Measurements from ENCODE around the gene ZNF175. TPM values are rescaled to one million over a fixed set of nuclear protein-coding genes. Genes with fewer than 3 reads are reported as not detected.

Gene ZNF175
- total and polyA plus RNA-seq, 10 of the 15 experiments (the other 5 are each of a cell fraction or from before 2014, with no cell fraction given) = 1.5 to 12.0 (median 4.1) TPM

DNA sequence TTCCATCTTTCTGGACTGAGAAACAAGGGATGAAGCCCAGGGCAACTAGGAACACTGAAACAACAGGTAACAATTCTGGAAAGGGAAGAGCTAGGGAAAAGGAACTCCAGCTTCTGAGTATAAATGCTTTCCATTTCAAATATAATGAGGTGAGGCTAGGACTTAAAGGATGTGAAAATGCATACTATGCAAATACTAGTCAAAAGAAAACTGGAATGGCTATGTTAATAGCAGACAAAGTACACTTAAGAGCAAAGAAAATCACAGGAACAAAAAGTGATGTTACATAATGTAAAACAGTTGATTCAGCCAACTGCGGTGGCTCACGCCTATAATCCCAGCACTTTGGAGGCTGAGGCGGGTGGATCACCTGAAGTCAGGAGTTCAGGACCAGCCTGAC lies 69.3 kb downstream of the ZNF175 start:
- ChIA-PET RAD21 (ENCODE audit: unreplicated experiment) (interaction anchor here (0.6 kb wide), 1 partner anchor 16 kb away, joined by 3 read pairs; no protein-coding TSS in a partner anchor), SMC1A (ENCODE audit: uncharacterized antibody, unreplicated experiment) (no interaction called here), CTCF (interaction anchor here (0.7 to 1.3 kb wide), 5 partner anchors 9 to 21 kb away, joined by 3 to 5 read pairs (median 4); partner anchors contain the start of gene SIGLEC5), POLR2A (no interaction called here)
- Histone ChIP-seq H3K4me2 (ENCODE audit: control insufficient read depth, insufficient read depth) (no peak overlapping the region), H3K4me3 (no peak overlapping the region), H3K9ac (ENCODE audit: control insufficient read depth, insufficient read depth, low read length) (no peak overlapping the region), H3K36me3 (ENCODE audit: control insufficient read depth in 2 of 2, insufficient read depth in 2 of 2, low read length in 1 of 2) (no peaks in the 10 kb centered on the region), H4K20me1 (ENCODE audit: control insufficient read depth, insufficient read depth) (no peaks in the 10 kb centered on the region), H3K79me2 (ENCODE audit: control insufficient read depth, insufficient read depth, low read length) (no peaks in the 10 kb centered on the region), H3K27ac (ENCODE audit: control insufficient read depth, insufficient read depth) (no peak overlapping the region), H3K4me1 (ENCODE audit: control insufficient read depth, insufficient read depth, low read length) (peaks cover 11% of the 10 kb centered on the region), H3K27me3 (replicated peaks in 1 of 2; ENCODE audit: control insufficient read depth in 2 of 2, insufficient read depth in 2 of 2, low read length in 1 of 2) (no peaks in the 10 kb centered on the region), H2AFZ (ENCODE audit: control insufficient read depth, low read depth, low read length) (no peak overlapping the region), H3K9me3 (replicated peaks; ENCODE audit: control insufficient read depth, insufficient read depth, low read length) (no peaks in the 10 kb centered on the region; the same call in 2 of the 3 replicates)
- intact Hi-C loops (cut with micrococcal nuclease; ENCODE audit: unreplicated experiment) = no loop called here
- in situ Hi-C loops (cut with MboI) = no loop called here
- FAIRE-seq (no peak), ATAC-seq (no peak), DNase-seq (ENCODE audit: low read depth, low spot score) (no peak)
- 87% methylated on average over 3 of the region's 3 CpGs for WGBS (ENCODE audit: insufficient coverage, insufficient replicate concordance, low lambda C conversion rate, missing lambda C conversion rate)
- no TSS peak for BruUV-seq (replicated peaks)
- TF ChIP-seq CBX5 (IDR thresholded peaks at IDR 0.05; ENCODE audit: low read depth) = no peak
- TF ChIP-seq NR2C2 (IDR thresholded peaks at IDR 0.05; ENCODE audit: borderline replicate concordance, control insufficient read depth, insufficient read length, low read depth) = no peak
- no peak for TF ChIP-seq WRNIP1 (IDR thresholded peaks at IDR 0.05; ENCODE audit: borderline replicate concordance, low read depth, low read length)
- TF ChIP-seq SREBF1 (IDR thresholded peaks at IDR 0.05; ENCODE audit: low read length) = no peak
- TF ChIP-seq POLR2AphosphoS5 (IDR thresholded peaks at IDR 0.05; ENCODE audit: low read length) = no peak
- TF ChIP-seq, protein P1, sequence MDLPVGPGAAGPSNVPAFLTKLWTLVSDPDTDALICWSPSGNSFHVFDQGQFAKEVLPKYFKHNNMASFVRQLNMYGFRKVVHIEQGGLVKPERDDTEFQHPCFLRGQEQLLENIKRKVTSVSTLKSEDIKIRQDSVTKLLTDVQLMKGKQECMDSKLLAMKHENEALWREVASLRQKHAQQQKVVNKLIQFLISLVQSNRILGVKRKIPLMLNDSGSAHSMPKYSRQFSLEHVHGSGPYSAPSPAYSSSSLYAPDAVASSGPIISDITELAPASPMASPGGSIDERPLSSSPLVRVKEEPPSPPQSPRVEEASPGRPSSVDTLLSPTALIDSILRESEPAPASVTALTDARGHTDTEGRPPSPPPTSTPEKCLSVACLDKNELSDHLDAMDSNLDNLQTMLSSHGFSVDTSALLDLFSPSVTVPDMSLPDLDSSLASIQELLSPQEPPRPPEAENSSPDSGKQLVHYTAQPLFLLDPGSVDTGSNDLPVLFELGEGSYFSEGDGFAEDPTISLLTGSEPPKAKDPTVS (IDR thresholded peaks at IDR 0.05; ENCODE audit: low read depth, low read length) = no peak
- TF ChIP-seq BMI1 (IDR thresholded peaks at IDR 0.05; ENCODE audit: borderline replicate concordance) = no peak
- TF ChIP-seq, protein P2, sequence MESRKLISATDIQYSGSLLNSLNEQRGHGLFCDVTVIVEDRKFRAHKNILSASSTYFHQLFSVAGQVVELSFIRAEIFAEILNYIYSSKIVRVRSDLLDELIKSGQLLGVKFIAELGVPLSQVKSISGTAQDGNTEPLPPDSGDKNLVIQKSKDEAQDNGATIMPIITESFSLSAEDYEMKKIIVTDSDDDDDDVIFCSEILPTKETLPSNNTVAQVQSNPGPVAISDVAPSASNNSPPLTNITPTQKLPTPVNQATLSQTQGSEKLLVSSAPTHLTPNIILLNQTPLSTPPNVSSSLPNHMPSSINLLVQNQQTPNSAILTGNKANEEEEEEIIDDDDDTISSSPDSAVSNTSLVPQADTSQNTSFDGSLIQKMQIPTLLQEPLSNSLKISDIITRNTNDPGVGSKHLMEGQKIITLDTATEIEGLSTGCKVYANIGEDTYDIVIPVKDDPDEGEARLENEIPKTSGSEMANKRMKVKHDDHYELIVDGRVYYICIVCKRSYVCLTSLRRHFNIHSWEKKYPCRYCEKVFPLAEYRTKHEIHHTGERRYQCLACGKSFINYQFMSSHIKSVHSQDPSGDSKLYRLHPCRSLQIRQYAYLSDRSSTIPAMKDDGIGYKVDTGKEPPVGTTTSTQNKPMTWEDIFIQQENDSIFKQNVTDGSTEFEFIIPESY (IDR thresholded peaks at IDR 0.05) = no peak
- no peak for TF ChIP-seq ASH2L (IDR thresholded peaks at IDR 0.05; ENCODE audit: borderline replicate concordance, low read depth)
- TF ChIP-seq TBL1XR1 (IDR thresholded peaks at IDR 0.05; ENCODE audit: low read depth, low read length) = no peak
